ENCODE results near the gene GLCE.
"Not testable (repeated sequence)": the region's sequence is repeated elsewhere in the genome, so short reads cannot be mapped to it uniquely, and the experiment has no call there.

The GLCE gene

GRCh38 chr15:69275933-69276560 is 115.6 kb downstream of the GLCE start:
- DNase-seq (ENCODE audit: low read depth): no peak

GRCh38 chr15:69277316-69277715 is 116.9 kb downstream of the GLCE start:
- no peak for DNase-seq (ENCODE audit: low read depth)

GRCh38 chr15:69279636-69280035 is 119.2 kb downstream of the GLCE start:
- DNase-seq (ENCODE audit: low read depth): no peak

GRCh38 chr15:69280783-69281182 is 120.3 kb downstream of the GLCE start:
- no peak for DNase-seq (ENCODE audit: low read depth)

- DNase-seq (ENCODE audit: low read depth): no peak
Observed at GRCh38 chr15:69282104-69282743, 121.8 kb downstream of the GLCE start.

GRCh38 chr15:69285834-69286233 is 125.4 kb downstream of the GLCE start:
- DNase-seq (ENCODE audit: low read depth): no peak

- DNase-seq (ENCODE audit: low read depth): no peak
Observed at GRCh38 chr15:69288011-69288410, 127.6 kb downstream of the GLCE start.

- DNase-seq (ENCODE audit: low read depth): no peak
Observed at GRCh38 chr15:69288531-69289341, 128.3 kb downstream of the GLCE start.

GRCh38 chr15:69289342-69290146 is 129.1 kb downstream of the GLCE start:
- no peak for DNase-seq (ENCODE audit: low read depth)

- DNase-seq (ENCODE audit: low read depth): no peak
Observed at GRCh38 chr15:69290346-69291164, 130.1 kb downstream of the GLCE start.

- not testable (repeated sequence) for DNase-seq (ENCODE audit: low read depth)
Observed at GRCh38 chr15:69291651-69292050, 131.2 kb downstream of the GLCE start.

GRCh38 chr15:69292826-69293420 is 132.5 kb downstream of the GLCE start:
- DNase-seq (ENCODE audit: low read depth): no peak

- no peak for DNase-seq (ENCODE audit: low read depth)
Observed at GRCh38 chr15:69293741-69294615, 133.5 kb downstream of the GLCE start.

- DNase-seq (ENCODE audit: low read depth): no peak
Observed at GRCh38 chr15:69296606-69297005, 136.2 kb downstream of the GLCE start.

GRCh38 chr15:69297642-69298353 is 137.4 kb downstream of the GLCE start:
- DNase-seq (ENCODE audit: low read depth): no peak

- DNase-seq (ENCODE audit: low read depth): no peak
Observed at GRCh38 chr15:69298354-69298696, 137.9 kb downstream of the GLCE start.

GRCh38 chr15:69298697-69299441 is 138.4 kb downstream of the GLCE start, which contains the start of gene PAQR5:
Gene PAQR5, plus strand, starts transcription at chr15:69298912. Its CDS starts 61,169 bp downstream, at chr15:69360081.
- no peak for DNase-seq (ENCODE audit: low read depth)

- DNase-seq (ENCODE audit: low read depth): no peak
Observed at GRCh38 chr15:69299451-69299886, 139.0 kb downstream of the GLCE start.

Data from GM04503 (cell line).